Measurements from ENCODE around the gene CRHBP. TPM values are rescaled to one million over a fixed set of nuclear protein-coding genes. Genes with fewer than 3 reads are reported as not detected.

Gene CRHBP
- total and polyA plus RNA-seq, 9 of the 15 experiments (the other 6 are each of a cell fraction or from before 2014, with no cell fraction given), result not detected

- 0 out of 4 replicates have a peak, but pooled peaks have one; percentile 28 to 31 for TF ChIP-seq MNT (conservative IDR thresholded peaks at IDR 0.05)
- peak; percentile 77 for TF ChIP-seq ATF3 (IDR thresholded peaks at IDR 0.05)
- TF ChIP-seq ATF3 (CRISPR knock-in tag; conservative IDR thresholded peaks at IDR 0.05), result no peak
- TF ChIP-seq SRSF9 (IDR thresholded peaks at IDR 0.05; ENCODE audit: borderline replicate concordance, low read depth, low read length), result no peak
- TF ChIP-seq C11orf30 (IDR thresholded peaks at IDR 0.05; ENCODE audit: low read depth), result peak; percentile 69
- no peak for TF ChIP-seq NR2F6 (CRISPR knock-in tag; IDR thresholded peaks at IDR 0.05)
- TF ChIP-seq NRF1 (conservative IDR thresholded peaks at IDR 0.05 in 1 of 2, IDR thresholded peaks at IDR 0.05 in 1 of 2), result no peak
- TF ChIP-seq CEBPZ (IDR thresholded peaks at IDR 0.05; ENCODE audit: borderline replicate concordance, low read depth, low read length), result no peak
- no peak for TF ChIP-seq FOXJ2 (tag; IDR thresholded peaks at IDR 0.05)
- no peak for TF ChIP-seq TCF7L2 (IDR thresholded peaks at IDR 0.05; ENCODE audit: low read depth, low read length)
- no peak for TF ChIP-seq ASH1L (IDR thresholded peaks at IDR 0.05; ENCODE audit: borderline replicate concordance, low read depth, partially characterized antibody)
- no peak for TF ChIP-seq ZNF280A (IDR thresholded peaks at IDR 0.05; ENCODE audit: low read depth, partially characterized antibody)
- TF ChIP-seq ZNF707 (CRISPR knock-in tag; conservative IDR thresholded peaks at IDR 0.05), result no peak
- 0 out of 2 replicates have a peak, but pooled peaks have one; percentile 40 for TF ChIP-seq TEAD4 (IDR thresholded peaks at IDR 0.05; ENCODE audit: low read length)
- no peak for TF ChIP-seq TEAD4 (CRISPR knock-in tag; IDR thresholded peaks at IDR 0.05; ENCODE audit: borderline replicate concordance)
- TF ChIP-seq FOSL1 (tag; conservative IDR thresholded peaks at IDR 0.05), result peak; percentile 88
- TF ChIP-seq KLF6 (CRISPR knock-in tag; IDR thresholded peaks at IDR 0.05; ENCODE audit: borderline replicate concordance), result no peak
- TF ChIP-seq TSC22D4 (tag; IDR thresholded peaks at IDR 0.05), result no peak
Measured at GRCh38 chr5:76958991-76959767, 6.3 kb downstream of the CRHBP start (continued).

Data from K562 (cell line).